Sigmoid colon (tissue), 7 donors: ENCODE data around the gene ATP2B1. TPM values are rescaled to one million over a fixed set of nuclear protein-coding genes. Genes with fewer than 3 reads are reported as not detected.

Source experiments
- DNase-seq: peaks from one replicate; pipeline ENCODE4 v3.0.0-alpha.2; 2019
- H3K27ac ChIP-seq, 4 donors: fragments of 200-600 bp; sonication (generic); one replicate each; pipeline ENCODE4 v1.5.1; 2016 to 2019; ENCODE audit warnings: mild to moderate bottlenecking in 1 of 4
- H3K27me3 ChIP-seq, 3 donors: fragments of 200-600 bp; sonication (generic); one replicate each; pipeline ENCODE4 v1.5.1; 2019; ENCODE audit warnings: mild to moderate bottlenecking in 1 of 3
- H3K36me3 ChIP-seq, 4 donors: fragments of 200-600 bp; sonication (generic); one replicate each; pipeline ENCODE4 v1.5.1; 2016 to 2019
- H3K4me1 ChIP-seq, 4 donors: fragments of 200-600 bp; sonication (generic); one replicate each; pipeline ENCODE4 v1.5.1; 2017 to 2019
- H3K4me3 ChIP-seq, 4 donors: fragments of 200-600 bp; sonication (generic); one replicate each; pipeline ENCODE4 v1.5.1; 2017 to 2019; ENCODE audit warnings: mild to moderate bottlenecking in 2 of 4, moderate library complexity in 1 of 4
- H3K9me3 ChIP-seq, 4 donors: fragments of 200-600 bp in 3 of 4; sonication (generic) in 3 of 4; one replicate each; pipeline versions ENCODE4 v1.5.1 to v1.6.1; 2013 to 2019
- EP300 ChIP-seq, 4 donors: sonication (generic); formaldehyde crosslinking; IDR thresholded peaks; one replicate each; pipeline ENCODE4 v1.6.1; 2017; ENCODE audit warnings: antibody characterized with exemption in 4 of 4
- POLR2A ChIP-seq, 2 donors: fragments of 450-650 bp; IDR thresholded peaks; one replicate each; pipeline ENCODE4 v1.6.1; 2016; ENCODE audit warnings: antibody characterized with exemption in 2 of 2, mild to moderate bottlenecking in 2 of 2, moderate library complexity in 2 of 2
- POLR2AphosphoS5 ChIP-seq, 4 donors: sonication (generic); formaldehyde crosslinking; IDR thresholded peaks; one replicate each; pipeline ENCODE4 v1.6.1; 2017; ENCODE audit warnings: antibody characterized with exemption in 4 of 4
- WGBS, 2 donors: extraction: QIAGEN DNeasy Blood & Tissue Kit; methylation state at CpG; one replicate each; pipeline ENCODE4 v1.1.7; 2013; 5-methylcytosine and 5-hydroxymethylcytosine counted together
- intact Hi-C: fragments of 100-400 bp; cut with DNase I; formaldehyde crosslinking; loops from one replicate; pipeline ENCODE4 v1.15.1; 2023
- polyA plus RNA-seq, 3 donors: library from polyadenylated mRNA; stranded (reverse); fragments of 200-250 nt; gene quantifications; one replicate each; pipeline ENCODE4 v1.2.3, GENCODE V29; 2013
- total RNA-seq, 4 donors: library from RNA; depleted of rRNA; stranded (reverse); fragments of >200 nt; gene quantifications; one replicate each; pipeline ENCODE4 v1.1.0, GENCODE V29; 2016
- TF ChIP-seq, protein P1 (sequence below), 4 experiments: fragments of 450-650 bp in 3 of 4; fragments of 200-600 bp in 1 of 4; IDR thresholded peaks; one replicate each; pipeline ENCODE4 v1.5.1; 2016 to 2019; ENCODE audit warnings: antibody characterized with exemption in 4 of 4, mild to moderate bottlenecking in 3 of 4, moderate library complexity in 2 of 4
- donor health status: healthy with polysubstance abuse.
- donor health status: Bipolar disorder and iron deficiency.
- donor health status: healthy.

ATP2B1 gene
- total and polyA plus RNA-seq, 7 donors = 4.8 to 39.1 (median 27.6) TPM

DNA sequence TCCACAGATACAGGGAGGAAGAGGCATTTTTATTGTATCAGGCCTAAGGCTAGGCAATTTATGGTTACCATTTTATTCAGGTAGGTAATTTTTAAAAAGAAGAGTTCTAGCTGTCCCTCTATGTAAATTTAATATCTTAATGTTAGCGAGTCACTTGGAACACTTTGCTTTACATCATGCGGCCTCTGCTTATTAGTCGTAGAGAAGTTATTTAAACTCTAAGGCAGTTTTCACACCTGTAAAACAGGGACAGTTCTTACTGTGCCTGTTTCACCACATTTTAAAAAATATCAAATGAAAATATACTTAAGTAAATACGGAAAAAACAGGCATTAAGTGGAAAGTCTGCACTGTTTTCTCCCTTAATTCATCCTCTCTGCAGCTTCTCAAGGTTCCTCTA, 111.4 kb downstream of the ATP2B1 start:
- DNase-seq = no peak
- intact Hi-C loops = no loop called here
- no peaks in the 10 kb centered on the region for H3K9me3 ChIP-seq
- no peak overlapping the region for H3K27ac ChIP-seq
- peaks cover 0 to 16% (median 4%) of the 10 kb centered on the region in 4 donors for H3K36me3 ChIP-seq
- H3K4me1 ChIP-seq = peaks cover 0 to 16% (median 3%) of the 10 kb centered on the region in 4 donors
- no peak overlapping the region for H3K4me3 ChIP-seq
- WGBS, 2 donors = 84 to 85% methylated on average over 4 of the region's 4 CpGs
- TF ChIP-seq POLR2AphosphoS5 (IDR thresholded peaks at IDR 0.05) (no peak), EP300 (IDR thresholded peaks at IDR 0.05) (no peak), POLR2A (IDR thresholded peaks at IDR 0.05) (no peak)
- TF ChIP-seq, protein P1, sequence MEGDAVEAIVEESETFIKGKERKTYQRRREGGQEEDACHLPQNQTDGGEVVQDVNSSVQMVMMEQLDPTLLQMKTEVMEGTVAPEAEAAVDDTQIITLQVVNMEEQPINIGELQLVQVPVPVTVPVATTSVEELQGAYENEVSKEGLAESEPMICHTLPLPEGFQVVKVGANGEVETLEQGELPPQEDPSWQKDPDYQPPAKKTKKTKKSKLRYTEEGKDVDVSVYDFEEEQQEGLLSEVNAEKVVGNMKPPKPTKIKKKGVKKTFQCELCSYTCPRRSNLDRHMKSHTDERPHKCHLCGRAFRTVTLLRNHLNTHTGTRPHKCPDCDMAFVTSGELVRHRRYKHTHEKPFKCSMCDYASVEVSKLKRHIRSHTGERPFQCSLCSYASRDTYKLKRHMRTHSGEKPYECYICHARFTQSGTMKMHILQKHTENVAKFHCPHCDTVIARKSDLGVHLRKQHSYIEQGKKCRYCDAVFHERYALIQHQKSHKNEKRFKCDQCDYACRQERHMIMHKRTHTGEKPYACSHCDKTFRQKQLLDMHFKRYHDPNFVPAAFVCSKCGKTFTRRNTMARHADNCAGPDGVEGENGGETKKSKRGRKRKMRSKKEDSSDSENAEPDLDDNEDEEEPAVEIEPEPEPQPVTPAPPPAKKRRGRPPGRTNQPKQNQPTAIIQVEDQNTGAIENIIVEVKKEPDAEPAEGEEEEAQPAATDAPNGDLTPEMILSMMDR (IDR thresholded peaks at IDR 0.05) = no peak
- H3K27me3 ChIP-seq = no peaks in the 10 kb centered on the region

DNA sequence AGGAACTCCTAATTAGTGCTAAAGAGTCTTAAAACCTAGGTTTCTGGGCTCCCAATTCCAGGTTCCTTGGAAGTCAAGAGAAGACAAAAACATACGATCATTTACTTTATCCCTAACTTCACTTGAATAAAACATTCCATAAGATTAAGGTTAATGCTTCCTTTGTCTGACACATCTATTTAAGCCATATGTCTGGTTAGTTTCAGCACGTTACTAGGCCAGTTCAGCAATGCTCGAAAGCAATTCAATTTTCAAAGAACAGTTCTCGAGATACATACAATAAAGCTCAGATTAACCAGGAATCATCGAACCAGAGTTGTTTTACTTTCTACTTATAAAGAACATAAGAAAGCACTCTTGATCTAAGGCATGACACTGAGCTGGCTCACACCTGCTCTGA, 114.8 kb downstream of the ATP2B1 start:
- no peak overlapping the region for H3K4me3 ChIP-seq
- intact Hi-C loops = no loop called here
- peaks cover 0 to 16% (median 3%) of the 10 kb centered on the region in 4 donors for H3K4me1 ChIP-seq
- peaks cover 0 to 34% (median 2%) of the 10 kb centered on the region in 4 donors for H3K36me3 ChIP-seq
- no peaks in the 10 kb centered on the region for H3K9me3 ChIP-seq
- WGBS, 2 donors = 92 to 93% methylated on average over 5 of the region's 5 CpGs
- DNase-seq = no peak
- TF ChIP-seq POLR2AphosphoS5 (IDR thresholded peaks at IDR 0.05) (no peak), POLR2A (IDR thresholded peaks at IDR 0.05) (no peak), EP300 (IDR thresholded peaks at IDR 0.05) (no peak)
- TF ChIP-seq, protein P1 (IDR thresholded peaks at IDR 0.05) = no peak
- no peaks in the 10 kb centered on the region for H3K27me3 ChIP-seq
- H3K27ac ChIP-seq = no peak overlapping the region

DNA sequence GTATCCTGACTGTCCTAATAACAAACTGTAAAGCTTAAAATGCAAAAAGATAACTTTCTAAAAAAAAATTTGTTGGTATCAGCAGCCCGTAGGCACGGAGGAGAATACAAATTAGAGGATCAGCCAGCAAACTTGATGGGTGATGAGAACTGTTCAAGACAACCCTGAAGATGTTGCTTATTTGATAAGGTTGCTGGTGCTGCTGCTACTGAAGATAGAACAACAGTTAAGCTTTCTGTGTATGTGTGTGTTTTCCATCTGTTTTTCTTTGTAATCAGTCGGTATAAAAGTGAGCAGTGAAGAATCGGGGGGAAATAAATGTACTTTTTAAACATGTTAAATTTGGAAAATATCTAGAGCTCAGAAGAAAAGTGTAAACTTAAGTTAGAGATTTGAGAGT, 115.4 kb downstream of the ATP2B1 start:
- 81 to 89% methylated on average over 4 of the region's 4 CpGs for WGBS, 2 donors
- no peaks in the 10 kb centered on the region for H3K27me3 ChIP-seq
- intact Hi-C loops = no loop called here
- H3K4me3 ChIP-seq = no peak overlapping the region
- H3K9me3 ChIP-seq = no peaks in the 10 kb centered on the region
- peaks cover 0 to 33% (median 0%) of the 10 kb centered on the region in 4 donors for H3K36me3 ChIP-seq
- DNase-seq = no peak
- H3K4me1 ChIP-seq = peaks cover 0 to 16% (median 3%) of the 10 kb centered on the region in 4 donors
- H3K27ac ChIP-seq = no peak overlapping the region
- no peak for TF ChIP-seq EP300 (IDR thresholded peaks at IDR 0.05)
- no peak for TF ChIP-seq POLR2A (IDR thresholded peaks at IDR 0.05)
- no peak for TF ChIP-seq POLR2AphosphoS5 (IDR thresholded peaks at IDR 0.05)
- TF ChIP-seq, protein P1 (IDR thresholded peaks at IDR 0.05) = no peak

DNA sequence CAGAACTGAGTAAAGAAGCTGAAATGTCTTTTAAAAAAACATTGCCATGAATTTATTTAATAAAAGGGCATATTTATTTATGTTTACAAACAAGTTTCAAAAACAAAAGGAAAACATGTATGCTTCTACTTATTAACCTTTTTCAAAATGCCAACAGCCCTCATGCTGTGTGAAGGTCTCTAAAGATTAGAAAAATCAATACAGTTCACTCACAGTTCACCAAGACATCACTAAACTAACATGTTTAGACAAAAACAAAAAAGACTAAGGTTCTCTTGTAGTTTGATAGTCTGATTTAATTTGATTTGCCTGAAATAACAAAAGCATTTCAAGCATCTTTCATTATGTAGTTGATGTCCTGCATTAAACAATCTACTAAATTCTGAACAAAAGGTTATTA, 118.9 kb downstream of the ATP2B1 start:
- DNase-seq = no peak
- Histone ChIP-seq H3K36me3 (peaks cover 0 to 35% (median 0%) of the 10 kb centered on the region in 4 donors), H3K4me1 (peaks cover 0 to 16% (median 3%) of the 10 kb centered on the region in 4 donors), H3K4me3 (no peak overlapping the region), H3K9me3 (no peaks in the 10 kb centered on the region), H3K27ac (no peak overlapping the region), H3K27me3 (no peaks in the 10 kb centered on the region)
- TF ChIP-seq EP300 (IDR thresholded peaks at IDR 0.05) (no peak), POLR2A (IDR thresholded peaks at IDR 0.05) (no peak), POLR2AphosphoS5 (IDR thresholded peaks at IDR 0.05) (no peak)
- TF ChIP-seq, protein P1 (IDR thresholded peaks at IDR 0.05) = no peak
- intact Hi-C loops = no loop called here

DNA sequence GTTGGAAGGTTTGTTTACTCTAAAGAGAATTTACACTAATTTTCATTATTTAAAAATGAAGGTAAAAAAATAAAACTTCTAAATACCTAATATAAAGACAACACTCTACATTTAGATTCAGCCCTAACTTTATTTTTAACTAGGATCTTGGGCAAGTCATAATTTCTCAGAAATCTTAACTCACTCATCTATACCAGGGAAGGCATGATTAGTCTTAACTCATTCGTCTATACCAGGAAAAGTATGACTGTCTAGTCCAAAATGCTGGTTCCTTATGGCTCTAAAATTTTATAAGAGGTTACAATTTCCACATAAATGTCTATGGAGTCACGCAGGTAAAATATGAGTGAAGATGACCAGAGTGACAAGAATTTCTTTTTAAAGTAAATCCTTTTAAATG, 130.1 kb downstream of the ATP2B1 start:
- DNase-seq = no peak
- TF ChIP-seq EP300 (IDR thresholded peaks at IDR 0.05) (no peak), POLR2AphosphoS5 (IDR thresholded peaks at IDR 0.05) (no peak), POLR2A (IDR thresholded peaks at IDR 0.05) (no peak)
- TF ChIP-seq, protein P1 (IDR thresholded peaks at IDR 0.05) = no peak
- Histone ChIP-seq H3K4me1 (peaks cover 0 to 6% (median 0%) of the 10 kb centered on the region in 4 donors), H3K36me3 (no peaks in the 10 kb centered on the region), H3K27me3 (no peaks in the 10 kb centered on the region), H3K9me3 (no peaks in the 10 kb centered on the region), H3K4me3 (no peak overlapping the region), H3K27ac (no peak overlapping the region)
- 91 to 93% methylated on average over 2 of the region's 2 CpGs for WGBS, 2 donors
- intact Hi-C loops = no loop called here
